SK-N-SH (cell line): ENCODE data around the gene SCD. TPM values are rescaled to one million over a fixed set of nuclear protein-coding genes. Genes with fewer than 3 reads are reported as not detected.

Source experiments
- CTCF ChIA-PET: fragments of 300-600, 350-600 bp; formaldehyde crosslinking; extraction: SDS; loops from one replicate; lab custom pipeline; 2021; lab: Yijun Ruan, JAX
- POLR2A ChIA-PET: fragments of 350-600 bp; sonication (Branson Sonifier 250); formaldehyde crosslinking; extraction: SDS; loops from one replicate; lab custom pipeline; 2020; ENCODE audit warnings: antibody characterized with exemption, inconsistent platforms; lab: Yijun Ruan, JAX
- DNase-seq: peaks from one replicate; pipeline ENCODE4 v3.0.0; 2012
- H2AFZ ChIP-seq: fragments of 200-600 bp; sonication (generic); 2 replicates; pipeline ENCODE4 v1.8.1; 2016; ENCODE audit warnings: antibody characterized with exemption, mild to moderate bottlenecking, low read depth
- H3F3A ChIP-seq: fragments of 200-600 bp; sonication (generic); replicated peaks from 2 replicates; pipeline ENCODE3; 2016; ENCODE audit warnings: antibody characterized with exemption, mild to moderate bottlenecking; ENCODE audit not compliant: insufficient read depth
- H3K27ac ChIP-seq, 2 experiments: fragments of 200-500 bp in 1 of 2; fragments of 200-600 bp in 1 of 2; sonication (Bioruptor generic) in 1 of 2; sonication (generic), shearing (Covaris generic) in 1 of 2; 2 replicates each; pipeline versions ENCODE4 v1.5.1 to v1.6.1; 2014 to 2016; ENCODE audit warnings: low read depth in 2 of 2, inconsistent platforms in 1 of 2, low read length in 1 of 2, mild to moderate bottlenecking in 1 of 2, mixed read lengths in 1 of 2
- H3K27me3 ChIP-seq: fragments of 200-600 bp; sonication (generic), shearing (Covaris generic); 2 replicates; pipeline ENCODE4 v1.6.1; 2016; ENCODE audit warnings: mixed run types; ENCODE audit not compliant: insufficient read depth
- H3K36me3 ChIP-seq, 2 experiments: fragments of 200-500 bp in 1 of 2; fragments of 200-600 bp in 1 of 2; sonication (Bioruptor generic) in 1 of 2; sonication (generic) in 1 of 2; replicated peaks in 1 of 2; 2 replicates each; pipeline versions ENCODE3 to v1.5.1; 2014 to 2016; ENCODE audit warnings: low read length in 1 of 2, mild to moderate bottlenecking in 1 of 2; ENCODE audit not compliant: insufficient read depth in 2 of 2, control insufficient read depth in 1 of 2
- H3K4me1 ChIP-seq, 2 experiments: fragments of 200-500 bp in 1 of 2; fragments of 200-600 bp in 1 of 2; sonication (Bioruptor generic) in 1 of 2; sonication (generic), shearing (Covaris generic) in 1 of 2; 2 replicates each; pipeline versions ENCODE4 v1.5.1 to v1.6.1; 2014 to 2016; ENCODE audit warnings: low read depth in 1 of 2, low read length in 1 of 2, mixed run types in 1 of 2; ENCODE audit not compliant: insufficient read depth in 2 of 2, control insufficient read depth in 1 of 2
- H3K4me2 ChIP-seq: fragments of 200-600 bp; sonication (generic), shearing (Covaris generic); 2 replicates; pipeline ENCODE4 v1.6.1; 2017; ENCODE audit warnings: mixed run types
- H3K4me3 ChIP-seq, 2 experiments: fragments of 200-500 bp in 1 of 2; fragments of 200-600 bp in 1 of 2; sonication (Bioruptor generic) in 1 of 2; sonication (generic), shearing (Covaris generic) in 1 of 2; 2 replicates each; pipeline versions ENCODE4 v1.5.1 to v1.8.1; 2014 to 2016; ENCODE audit warnings: low read depth in 2 of 2, inconsistent platforms in 1 of 2, low read length in 1 of 2, mild to moderate bottlenecking in 1 of 2, mixed read lengths in 1 of 2, moderate library complexity in 1 of 2
- H3K79me2 ChIP-seq: fragments of 200-600 bp; sonication (generic); 2 replicates; pipeline ENCODE4 v1.8.1; 2017; ENCODE audit warnings: mild to moderate bottlenecking; ENCODE audit not compliant: insufficient read depth
- H3K9ac ChIP-seq: fragments of 200-600 bp; sonication (generic); 2 replicates; pipeline ENCODE4 v1.6.1; 2017; ENCODE audit warnings: mixed run types
- H3K9me2 ChIP-seq: fragments of 200-600 bp; sonication (generic); 2 replicates; pipeline ENCODE4 v1.6.1; 2017; ENCODE audit warnings: mixed run types
- H3K9me3 ChIP-seq: fragments of 200-600 bp; sonication (generic); 2 replicates; pipeline ENCODE4 v1.6.1; 2017; ENCODE audit warnings: mixed run types, mild to moderate bottlenecking, moderate library complexity
- H4K20me1 ChIP-seq: fragments of 200-600 bp; sonication (generic); 2 replicates; pipeline ENCODE4 v1.6.1; 2017; ENCODE audit warnings: mild to moderate bottlenecking, mixed run types; ENCODE audit not compliant: insufficient read depth
- JUND ChIP-seq: IDR thresholded peaks from 2 replicates; pipeline ENCODE4 v1.4.0; 2012
- MAX ChIP-seq: IDR thresholded peaks from 2 replicates; pipeline ENCODE4 v1.4.0; 2012; ENCODE audit warnings: low read depth
- PBX3 ChIP-seq: IDR thresholded peaks from 2 replicates; pipeline ENCODE4; 2012
- REST ChIP-seq: IDR thresholded peaks from 2 replicates; pipeline ENCODE4 v1.6.1; 2012; ENCODE audit warnings: mild to moderate bottlenecking, low read depth, low read length, moderate library complexity
- SIN3A ChIP-seq: IDR thresholded peaks from 2 replicates; pipeline ENCODE4 v1.6.1; 2012; ENCODE audit warnings: low read depth, mild to moderate bottlenecking, low read length, moderate library complexity, borderline replicate concordance
- TEAD4 ChIP-seq: IDR thresholded peaks from 2 replicates; pipeline ENCODE4 v1.4.0; 2012; ENCODE audit warnings: mild to moderate bottlenecking, borderline replicate concordance; ENCODE audit not compliant: insufficient read depth
- USF2 ChIP-seq: fragments of 150-350 bp; IDR thresholded peaks from 2 replicates; pipeline ENCODE4 v1.6.1; 2017; ENCODE audit warnings: antibody characterized with exemption, low read length, low read depth, borderline replicate concordance
- ZBTB33 ChIP-seq: IDR thresholded peaks from 2 replicates; pipeline ENCODE4 v1.4.0; 2012; ENCODE audit warnings: low read depth, borderline replicate concordance
- WGBS: methylation state at CpG from one replicate; pipeline ENCODE4 v1.1.6; 2017; ENCODE audit warnings: low lambda C conversion rate; 5-methylcytosine and 5-hydroxymethylcytosine counted together
- polyA plus RNA-seq, 3 experiments: library from polyadenylated mRNA; depleted of rRNA; stranded (reverse); fragments of >200 nt; gene quantifications; 2 replicates each; pipeline ENCODE4 v1.2.3, GENCODE V29; 2012

SCD gene
- polyA plus RNA-seq, 1 of the 3 experiments (the other 2 are of a cell fraction): 19.7 TPM

GRCh38 chr10:100333106-100333505 is 13.9 kb upstream of the SCD start:
- Histone ChIP-seq H3K4me1 (no peaks in the 10 kb centered on the region), H4K20me1 (no peaks in the 10 kb centered on the region), H2AFZ (no peak overlapping the region), H3K36me3 (no peaks in the 10 kb centered on the region), H3K9ac (no peak overlapping the region), H3K9me3 (no peaks in the 10 kb centered on the region), H3K27me3 (peaks cover 50% of the 10 kb centered on the region), H3K9me2 (no peaks in the 10 kb centered on the region), H3K4me2 (no peak overlapping the region), H3K27ac (no peak overlapping the region), H3K4me3 (no peak overlapping the region), H3F3A (no peaks in the 10 kb centered on the region), H3K79me2 (no peaks in the 10 kb centered on the region)
- no peak for DNase-seq
- POLR2A ChIA-PET: no interaction called here
- TF ChIP-seq MAX (no peak), SIN3A (no peak), PBX3 (no peak), JUND (no peak), TEAD4 (no peak), USF2 (no peak), ZBTB33 (no peak), REST (no peak)
- whole genome bisulfite sequencing: 46% methylated on average over 4 of the region's 4 CpGs
- CTCF ChIA-PET: interaction anchor here (0.7 to 24.3 kb wide), 8 partner anchors 30 to 186 kb away, joined by 3 to 432 read pairs (median 6); partner anchors contain the start of gene SEC31B
